Activated CD4-positive, alpha-beta T cell treated with anti-CD3 and anti-CD28 coated beads for 36 hours (primary cell): ENCODE data around the gene KLHL17. TPM values are rescaled to one million over a fixed set of nuclear protein-coding genes. Genes with fewer than 3 reads are reported as not detected.

Source experiments
- ATAC-seq: fragments of 200-7000 bp; cut with Tn5 transposase; one replicate; pipeline ENCODE4 v1.10.0; 2021; ENCODE audit warnings: mild to moderate bottlenecking, moderate library complexity
- CTCF ChIA-PET: fragments of 350-600 bp; sonication (Branson Sonifier 250); formaldehyde crosslinking; loops from one replicate; lab custom pipeline; 2021; ENCODE audit warnings: antibody characterized with exemption; lab: Charles Lee
- POLR2A ChIA-PET: fragments of 350-600 bp; sonication (Branson Sonifier 250); formaldehyde crosslinking; loops from one replicate; lab custom pipeline; 2021; ENCODE audit warnings: antibody characterized with exemption, inconsistent platforms; lab: Charles Lee
- DNase-seq: peaks from one replicate; pipeline ENCODE4 v3.0.0-alpha.2; 2020
- H3K27ac Mint-ChIP-seq: one replicate; pipeline ENCODE4 v1.8.0; 2021; ENCODE audit warnings: mixed read lengths
- H3K27me3 Mint-ChIP-seq: one replicate; pipeline ENCODE4 v1.8.0; 2021; ENCODE audit warnings: mixed read lengths
- H3K36me3 Mint-ChIP-seq: one replicate; pipeline ENCODE4 v1.8.0; 2021; ENCODE audit warnings: low read depth, mixed read lengths
- H3K4me1 Mint-ChIP-seq: one replicate; pipeline ENCODE4 v1.8.0; 2021; ENCODE audit warnings: mixed read lengths
- H3K4me3 Mint-ChIP-seq: one replicate; pipeline ENCODE4 v1.8.0; 2021; ENCODE audit warnings: mild to moderate bottlenecking, moderate library complexity, mixed read lengths
- H3K9me3 Mint-ChIP-seq: one replicate; pipeline ENCODE4 v1.8.0; 2021; ENCODE audit warnings: low read depth, mixed read lengths
- intact Hi-C, 2 experiments: fragments of 100-400 bp; cut with DNase I in 1 of 2; cut with micrococcal nuclease in 1 of 2; formaldehyde crosslinking; loops; one replicate each; pipeline versions ENCODE4 v1.14.2 to v1.15.1; 2022 to 2024; cut with DNase I, micrococcal nuclease
- total RNA-seq, 2 experiments: library from RNA; stranded (reverse); gene quantifications; one replicate each; pipeline ENCODE4 v1.2.3, GENCODE V29; 2021

Gene KLHL17
- 10 to 100 TPM; 16.8 to 21.7 TPM for total RNA-seq

GRCh38 chr1:960363-961131, at the start of gene KLHL17:
Gene KLHL17, plus strand, starts transcription at chr1:960584. Its CDS starts 110 bp downstream, at chr1:960694.
- Mint-ChIP-seq H3K9me3 (no peaks in the 10 kb centered on the region), H3K4me1 (peaks cover 19% of the 10 kb centered on the region), H3K4me3 (peak within 1 kb of the TSS; percentile 82), H3K36me3 (peaks cover 11% of the 10 kb centered on the region), H3K27me3 (no peaks in the 10 kb centered on the region), H3K27ac (no peak within 1 kb of the TSS)
- intact Hi-C loops, result loop anchor here (1.0 to 10.0 kb wide), 2 partner anchors 64 to 99 kb away; partner anchors contain the start of gene AGRN (in 1 of the 2)
- DNase-seq (peak; percentile 91), ATAC-seq (peak; percentile 72)
- CTCF ChIA-PET, result no interaction called here
- POLR2A ChIA-PET, result no interaction called here

- Mint-ChIP-seq H3K27me3 (peaks cover 31% of the 10 kb centered on the region), H3K9me3 (no peaks in the 10 kb centered on the region), H3K4me1 (peaks cover 3% of the 10 kb centered on the region), H3K36me3 (no peaks in the 10 kb centered on the region), H3K27ac (no peak overlapping the region), H3K4me3 (no peak overlapping the region)
- intact Hi-C loops, result no loop called here
- ATAC-seq (peak; percentile 42), DNase-seq (peak; percentile 38)
- CTCF ChIA-PET, result interaction anchor here (0.7 to 1.7 kb wide), 2 partner anchors 9 to 11 kb away, joined by 3 to 5 read pairs; no protein-coding TSS in a partner anchor
- POLR2A ChIA-PET, result no interaction called here
Observed at GRCh38 chr1:910881-911721, 49.3 kb upstream of the KLHL17 start.

GRCh38 chr1:911875-912739, 48.3 kb upstream of the KLHL17 start:
- intact Hi-C loops, result no loop called here
- CTCF ChIA-PET, result interaction anchor here (1.7 kb wide), 1 partner anchor 8 kb away, joined by 5 read pairs; no protein-coding TSS in a partner anchor
- Mint-ChIP-seq H3K4me1 (peaks cover 3% of the 10 kb centered on the region), H3K27me3 (peaks cover 24% of the 10 kb centered on the region), H3K27ac (no peak overlapping the region), H3K9me3 (no peaks in the 10 kb centered on the region), H3K36me3 (no peaks in the 10 kb centered on the region), H3K4me3 (no peak overlapping the region)
- DNase-seq, result no peak
- POLR2A ChIA-PET, result no interaction called here
- no peak for ATAC-seq

- Mint-ChIP-seq H3K4me3 (no peak overlapping the region), H3K36me3 (no peaks in the 10 kb centered on the region), H3K4me1 (peaks cover 3% of the 10 kb centered on the region), H3K9me3 (no peaks in the 10 kb centered on the region), H3K27me3 (peaks cover 26% of the 10 kb centered on the region), H3K27ac (no peak overlapping the region)
- DNase-seq, result peak; percentile 37
- intact Hi-C loops, result no loop called here
- POLR2A ChIA-PET, result no interaction called here
- CTCF ChIA-PET, result interaction anchor here (1.7 kb wide), 1 partner anchor 8 kb away, joined by 5 read pairs; no protein-coding TSS in a partner anchor
- peak; percentile 70 for ATAC-seq
Observed at GRCh38 chr1:912740-913301, 47.6 kb upstream of the KLHL17 start.

GRCh38 chr1:913491-914130, 46.8 kb upstream of the KLHL17 start:
- H3K27me3 Mint-ChIP-seq, result peaks cover 23% of the 10 kb centered on the region
- DNase-seq (no peak), ATAC-seq (no peak)
- H3K27ac Mint-ChIP-seq, result no peak overlapping the region
- intact Hi-C loops, result no loop called here
- peaks cover 3% of the 10 kb centered on the region for H3K4me1 Mint-ChIP-seq
- POLR2A ChIA-PET, result no interaction called here
- H3K9me3 Mint-ChIP-seq, result no peaks in the 10 kb centered on the region
- CTCF ChIA-PET, result no interaction called here
- H3K4me3 Mint-ChIP-seq, result no peak overlapping the region
- H3K36me3 Mint-ChIP-seq, result no peaks in the 10 kb centered on the region

GRCh38 chr1:914131-914890, 46.1 kb upstream of the KLHL17 start:
- ChIA-PET POLR2A (no interaction called here), CTCF (interaction anchor here (0.6 kb wide), 1 partner anchor 150 kb away, joined by 3 read pairs; no protein-coding TSS in a partner anchor)
- Mint-ChIP-seq H3K36me3 (no peaks in the 10 kb centered on the region), H3K4me1 (peaks cover 3% of the 10 kb centered on the region), H3K27ac (no peak overlapping the region), H3K9me3 (no peaks in the 10 kb centered on the region), H3K4me3 (no peak overlapping the region), H3K27me3 (peaks cover 25% of the 10 kb centered on the region)
- DNase-seq (no peak), ATAC-seq (no peak)
- intact Hi-C loops, result no loop called here

- ATAC-seq, result no peak
- H3K9me3 Mint-ChIP-seq, result no peaks in the 10 kb centered on the region
- H3K27me3 Mint-ChIP-seq, result peaks cover 26% of the 10 kb centered on the region
- no peak for DNase-seq
- intact Hi-C loops, result no loop called here
- POLR2A ChIA-PET, result no interaction called here
- no peak overlapping the region for H3K4me3 Mint-ChIP-seq
- no peaks in the 10 kb centered on the region for H3K36me3 Mint-ChIP-seq
- H3K4me1 Mint-ChIP-seq, result peaks cover 3% of the 10 kb centered on the region
- CTCF ChIA-PET, result no interaction called here
- H3K27ac Mint-ChIP-seq, result no peak overlapping the region
Observed at GRCh38 chr1:914891-915280, 45.5 kb upstream of the KLHL17 start.

GRCh38 chr1:915295-916172, 44.9 kb upstream of the KLHL17 start:
- no peaks in the 10 kb centered on the region for H3K36me3 Mint-ChIP-seq
- intact Hi-C loops, result no loop called here

GRCh38 chr1:916173-917075, 44.0 kb upstream of the KLHL17 start:
- intact Hi-C loops, result no loop called here
- no peak overlapping the region for H3K27ac Mint-ChIP-seq
- H3K36me3 Mint-ChIP-seq, result no peaks in the 10 kb centered on the region
- POLR2A ChIA-PET, result no interaction called here
- no peak overlapping the region for H3K4me3 Mint-ChIP-seq
- ATAC-seq (no peak), DNase-seq (no peak)
- no peaks in the 10 kb centered on the region for H3K9me3 Mint-ChIP-seq
- peaks cover 10% of the 10 kb centered on the region for H3K4me1 Mint-ChIP-seq
- peaks cover 29% of the 10 kb centered on the region for H3K27me3 Mint-ChIP-seq
- CTCF ChIA-PET, result no interaction called here

More at GRCh38 chr1:915295-916172, 44.9 kb upstream of the KLHL17 start:
- ATAC-seq, result no peak
- no peak overlapping the region for H3K27ac Mint-ChIP-seq
- ChIA-PET CTCF (no interaction called here), POLR2A (no interaction called here)
- no peak overlapping the region for H3K4me3 Mint-ChIP-seq
- H3K9me3 Mint-ChIP-seq, result no peaks in the 10 kb centered on the region
- DNase-seq, result no peak
- peaks cover 32% of the 10 kb centered on the region for H3K27me3 Mint-ChIP-seq
- H3K4me1 Mint-ChIP-seq, result peaks cover 5% of the 10 kb centered on the region
